Measurements from ENCODE around the gene SLC66A2.
A peak's percentile ranks its signal among the peaks of the same experiment; 100 is the strongest.
"Not testable (repeated sequence)": the region's sequence is repeated elsewhere in the genome, so short reads cannot be mapped to it uniquely, and the experiment has no call there.

SLC66A2 gene

DNA sequence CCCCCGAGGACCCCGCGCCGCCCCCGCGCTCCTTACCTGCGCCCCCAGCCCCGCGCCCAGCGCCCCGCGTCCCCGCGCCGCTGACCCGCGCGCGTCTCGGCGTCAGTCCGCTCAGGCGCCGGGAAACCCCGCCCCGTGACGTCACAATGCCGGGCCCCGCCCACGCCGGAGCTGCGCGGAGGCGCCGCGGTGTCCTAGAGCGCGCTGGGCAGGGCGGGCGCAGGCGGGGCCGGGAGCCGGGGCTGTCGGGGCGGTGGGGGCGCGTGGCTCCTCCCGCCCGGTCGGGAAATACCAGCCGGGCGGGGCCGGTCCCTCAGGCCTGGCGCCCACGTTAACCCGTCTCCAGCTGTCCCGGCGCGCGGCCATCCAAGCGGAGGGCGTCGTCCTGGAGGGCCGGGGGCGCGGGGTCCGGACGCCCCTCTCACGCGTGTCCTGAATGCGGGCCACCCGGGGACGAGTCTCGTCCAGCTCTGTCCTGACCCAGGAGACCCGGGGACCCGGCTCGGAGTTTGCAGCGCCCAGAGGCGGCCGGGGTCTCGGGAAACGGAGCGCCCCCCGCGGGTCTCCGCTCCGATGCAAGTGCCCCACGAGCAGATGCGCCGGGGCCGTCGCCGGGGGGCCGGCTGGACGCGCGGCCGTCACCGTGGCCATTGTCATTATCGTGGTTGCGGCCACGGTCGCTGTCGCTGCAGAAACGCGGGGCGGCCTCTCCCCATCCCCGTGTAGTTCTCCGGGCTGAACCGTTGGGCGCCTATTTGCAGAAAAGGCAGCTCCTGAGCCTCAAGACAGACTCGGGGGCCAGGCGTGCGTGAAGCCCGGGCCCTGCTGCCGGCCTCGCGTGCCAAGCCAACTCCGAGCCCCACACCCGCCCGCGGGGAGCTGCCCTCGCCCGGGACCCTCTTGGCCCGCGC lies at the start of gene SLC66A2:
SLC66A2 (minus strand) TSS at position 109 of the 911 bp plus-strand sequence. CDS start 727 bp downstream, outside the sequence.
- DNase-seq, result peak; percentile 90

DNA sequence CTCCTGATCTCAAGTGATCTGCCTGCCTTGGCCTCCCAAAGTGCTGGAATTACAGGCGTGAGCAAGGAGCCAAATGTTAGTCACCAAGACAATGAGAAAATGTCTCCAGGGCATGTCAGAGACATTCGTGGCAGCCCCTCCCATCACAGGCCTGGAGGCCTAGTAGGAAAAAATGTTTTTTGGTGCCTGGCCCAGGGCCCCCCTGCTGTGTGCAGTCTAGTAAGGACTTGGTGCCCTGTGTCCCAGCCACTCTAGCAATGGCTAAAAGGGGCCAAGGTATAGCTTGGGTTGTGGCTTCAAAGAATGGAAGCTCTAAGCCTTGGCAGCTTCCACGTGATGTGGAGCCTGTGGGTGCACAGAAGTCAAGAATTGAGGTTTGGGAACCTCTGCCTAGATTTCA lies 49.4 kb upstream of the SLC66A2 start:
- no peak for DNase-seq

DNA sequence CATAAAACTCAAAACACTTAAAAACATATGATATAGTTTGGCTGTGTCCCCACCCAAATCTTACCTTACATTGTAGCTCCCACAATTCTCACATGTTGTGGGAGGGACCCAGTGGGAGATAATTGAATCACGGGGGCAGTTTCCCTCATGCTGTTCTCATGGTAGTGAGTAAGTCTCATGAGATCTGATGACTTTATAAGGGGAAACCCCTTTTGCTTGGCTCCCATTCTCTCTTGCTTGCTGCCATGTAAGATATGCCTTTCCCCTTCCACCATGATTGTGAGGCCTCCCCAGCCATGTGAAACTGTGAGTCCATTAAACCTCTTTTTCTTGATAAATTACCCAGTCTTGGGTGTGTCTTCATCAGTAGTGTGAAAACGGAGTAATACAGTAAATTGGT lies 48.2 kb upstream of the SLC66A2 start:
- not testable (repeated sequence) for DNase-seq

DNA sequence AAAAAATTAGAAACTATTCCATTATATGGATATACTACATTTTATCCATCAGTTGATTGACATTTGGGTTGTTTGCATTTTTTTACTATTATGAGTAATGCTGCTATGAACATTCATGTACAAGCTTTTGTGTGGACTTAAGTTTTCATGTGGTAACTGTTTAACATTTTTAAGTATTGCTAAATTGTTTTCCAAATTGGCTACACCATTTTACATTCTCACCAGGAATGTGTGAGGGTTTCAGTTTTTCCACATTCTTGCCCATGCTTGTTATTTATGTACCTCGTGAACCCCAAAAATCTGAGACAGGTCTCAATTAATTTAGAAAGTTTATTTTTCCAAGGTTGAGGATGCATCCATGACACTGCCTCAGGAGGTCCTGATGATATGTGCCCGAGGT lies 40.0 kb upstream of the SLC66A2 start:
- DNase-seq, result no peak

DNA sequence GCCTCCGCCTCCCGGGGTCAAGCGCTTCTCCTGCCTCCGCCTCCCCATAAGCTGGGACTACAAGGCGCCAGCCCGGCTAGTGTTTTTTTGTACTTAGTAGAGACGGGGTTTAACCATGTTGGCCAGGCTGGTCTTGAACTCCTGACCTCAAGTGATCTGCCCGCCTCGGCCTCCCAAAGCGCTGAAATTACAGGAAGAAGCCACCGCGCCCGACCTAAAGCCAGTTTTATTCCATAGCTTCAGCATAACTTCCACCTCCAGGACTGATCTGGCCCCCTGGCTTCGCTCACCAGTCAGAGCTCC lies 37.7 kb upstream of the SLC66A2 start:
- no peak for DNase-seq

DNA sequence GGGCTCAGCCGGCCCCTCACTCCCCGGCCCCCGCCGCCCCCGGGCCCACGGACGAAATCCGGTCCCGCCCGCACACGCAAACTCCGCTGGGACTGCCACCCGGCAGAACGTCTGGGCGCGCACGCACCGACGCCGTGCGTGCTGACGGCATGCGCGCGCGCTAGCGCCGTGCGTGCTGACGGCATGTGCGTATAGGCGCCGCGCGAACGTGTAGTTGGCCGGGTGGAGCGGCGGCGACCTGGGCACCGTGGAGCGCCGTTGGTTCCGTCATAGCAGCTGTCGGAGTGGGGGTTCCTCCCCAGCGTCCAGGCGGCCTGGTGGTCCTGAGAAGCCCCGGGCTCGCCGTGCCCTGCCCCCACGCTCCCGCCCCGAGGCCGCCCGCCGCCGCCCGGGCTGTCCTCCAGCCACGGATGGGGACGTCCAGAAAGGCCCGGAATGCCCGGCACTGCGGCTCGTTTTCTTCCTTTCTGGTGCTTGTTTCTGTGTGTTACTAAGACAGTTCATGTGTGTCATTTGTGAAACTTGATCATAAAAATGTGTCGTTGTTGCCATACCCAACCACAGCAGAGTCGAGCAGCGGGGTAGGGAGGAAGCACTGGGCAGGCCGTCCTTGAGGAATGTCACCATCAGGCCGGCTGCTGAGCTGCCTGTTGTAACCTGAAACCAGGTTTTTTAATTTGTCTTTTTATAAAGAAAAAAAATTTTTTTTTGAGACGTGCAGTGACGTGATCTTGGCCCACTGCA lies 37.2 kb upstream of the SLC66A2 start, which contains the start of gene TXNL4A:
TXNL4A (minus strand) TSS at position 113 of the 744 bp plus-strand sequence. CDS start 171 bp downstream, outside the sequence.
- DNase-seq, result peak; percentile 88

DNA sequence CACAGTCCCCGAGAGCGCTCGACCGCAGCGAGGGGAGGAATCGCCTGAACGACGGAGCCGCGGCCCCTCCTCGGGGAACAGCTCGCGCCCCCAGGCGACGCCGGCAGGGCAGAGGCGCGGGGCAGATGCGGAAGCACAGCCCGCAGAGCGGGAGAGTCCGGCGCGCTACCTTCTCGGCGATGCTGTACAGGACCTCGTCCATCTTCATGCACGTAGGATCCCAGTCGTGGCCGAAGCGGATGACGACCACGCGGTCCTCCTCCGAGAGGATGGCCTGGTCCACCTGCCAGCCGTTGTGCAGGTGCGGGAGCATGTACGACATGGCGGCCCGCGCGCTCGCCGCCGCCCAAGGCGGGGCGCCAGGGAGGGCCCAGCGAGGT lies 36.6 kb upstream of the SLC66A2 start:
- DNase-seq, result peak; percentile 69

DNA sequence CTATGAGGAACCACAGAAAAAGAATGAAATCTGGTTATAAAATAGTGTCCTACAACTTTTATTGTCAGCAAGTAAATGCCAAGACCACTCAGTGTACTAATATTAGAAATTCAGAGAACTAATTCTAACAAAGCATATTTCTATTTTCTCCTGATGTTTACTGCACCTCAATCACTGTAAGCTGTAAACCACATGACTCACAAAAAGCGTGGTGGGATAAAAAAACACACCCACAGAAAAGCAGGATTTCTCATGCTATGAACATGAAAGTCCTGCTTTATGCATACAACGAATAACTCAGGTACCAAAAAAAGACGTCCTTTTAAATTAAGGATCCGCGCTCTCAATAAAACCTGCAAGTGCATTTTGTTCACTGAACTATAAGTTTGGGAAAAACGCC lies 36.1 kb upstream of the SLC66A2 start:
- DNase-seq, result no peak

DNA sequence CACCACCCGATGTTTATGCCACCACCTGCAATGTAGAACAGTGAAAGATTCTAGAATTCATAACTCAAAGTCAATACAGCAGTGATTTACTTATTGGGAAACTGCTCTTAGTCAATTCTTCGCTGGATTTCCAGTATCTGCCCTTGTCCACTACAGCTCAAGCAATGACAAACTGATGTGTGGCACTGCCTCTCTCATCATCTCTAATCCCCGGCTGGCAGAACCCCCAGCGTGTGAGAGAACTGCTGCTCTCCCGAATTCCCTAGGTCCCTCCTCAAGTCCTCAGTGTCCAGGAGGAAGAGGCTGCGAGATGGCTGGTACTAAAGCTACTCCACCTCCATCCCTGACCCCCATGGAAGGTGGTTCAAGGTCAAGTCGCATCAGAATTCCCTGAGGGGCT lies 35.3 kb upstream of the SLC66A2 start:
- DNase-seq, result no peak

DNA sequence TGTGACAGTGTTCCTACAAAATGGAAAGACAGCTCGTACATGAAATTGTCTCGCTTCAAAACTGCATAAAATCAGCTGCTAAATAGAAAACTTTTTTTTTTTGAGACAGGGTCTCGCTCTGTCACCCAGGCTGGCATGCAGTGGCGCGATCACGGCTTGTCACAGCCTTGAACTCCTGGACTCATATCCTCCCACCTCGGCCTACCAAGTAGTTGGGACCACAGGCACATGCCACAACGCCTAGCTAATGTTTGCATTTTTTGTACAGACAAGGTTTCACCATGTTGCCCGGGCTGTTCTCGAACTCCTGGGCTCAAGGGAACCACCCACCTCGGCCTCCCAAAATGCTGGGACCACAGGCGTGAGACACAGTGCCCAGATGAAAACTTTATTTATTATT lies 33.7 kb upstream of the SLC66A2 start:
- no peak for DNase-seq

DNA sequence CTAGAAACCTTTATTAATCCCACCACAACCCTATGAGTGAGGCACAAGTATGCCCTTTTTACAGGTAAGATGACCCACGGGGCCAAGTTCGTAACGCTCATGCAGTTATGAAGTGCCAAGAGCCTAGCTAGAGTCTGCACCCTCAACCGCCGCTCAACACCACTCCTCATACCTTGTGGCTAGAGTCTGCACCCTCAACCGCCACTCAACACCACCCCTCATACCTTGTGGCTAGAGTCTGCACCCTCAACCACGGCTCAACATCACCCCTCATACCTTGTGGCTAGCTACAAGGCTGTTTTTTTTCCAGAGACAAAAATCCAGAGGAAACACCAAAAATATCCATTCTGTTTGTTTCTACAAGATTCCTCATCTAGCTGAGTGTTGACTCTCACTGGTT lies 32.3 kb upstream of the SLC66A2 start:
- no peak for DNase-seq

DNA sequence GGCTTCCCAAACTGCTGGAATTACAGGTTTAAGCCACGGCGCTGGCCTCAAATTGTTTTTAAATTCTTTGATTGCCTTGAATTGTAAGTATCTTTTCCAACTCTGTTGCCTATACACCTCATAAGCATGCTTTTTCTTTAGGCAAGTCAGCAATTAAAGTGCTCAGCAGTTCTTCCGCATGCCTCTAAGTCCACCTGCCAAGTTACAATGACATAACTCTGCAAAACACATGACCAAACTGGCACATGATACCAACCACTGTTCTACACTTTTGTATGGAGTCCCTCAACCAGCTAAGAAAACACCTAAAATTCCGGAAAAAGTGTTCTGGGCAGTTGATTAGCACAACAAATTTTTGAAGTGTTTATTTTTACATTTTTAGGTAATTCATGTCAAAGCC lies 31.8 kb upstream of the SLC66A2 start:
- no peak for DNase-seq

DNA sequence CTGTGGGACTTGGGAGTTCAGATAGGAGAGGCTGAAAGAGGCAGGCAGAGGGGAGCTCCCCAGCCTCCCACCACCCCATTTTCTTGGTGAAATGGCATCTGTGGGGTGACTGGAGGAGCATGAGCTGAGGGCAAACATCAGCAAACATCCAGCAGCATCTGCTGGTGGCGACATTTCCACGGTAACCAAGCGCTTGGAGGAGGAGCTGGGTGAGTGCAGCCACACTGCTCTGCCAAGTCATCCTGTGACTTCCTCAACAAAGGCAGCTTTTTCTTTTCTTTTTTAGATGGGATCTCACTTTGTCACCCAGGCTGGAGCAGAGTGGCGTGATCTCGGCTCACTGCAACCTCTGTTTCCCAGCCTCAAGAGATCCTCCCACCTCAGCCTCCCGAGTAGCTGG lies 31.3 kb upstream of the SLC66A2 start:
- no peak for DNase-seq

DNA sequence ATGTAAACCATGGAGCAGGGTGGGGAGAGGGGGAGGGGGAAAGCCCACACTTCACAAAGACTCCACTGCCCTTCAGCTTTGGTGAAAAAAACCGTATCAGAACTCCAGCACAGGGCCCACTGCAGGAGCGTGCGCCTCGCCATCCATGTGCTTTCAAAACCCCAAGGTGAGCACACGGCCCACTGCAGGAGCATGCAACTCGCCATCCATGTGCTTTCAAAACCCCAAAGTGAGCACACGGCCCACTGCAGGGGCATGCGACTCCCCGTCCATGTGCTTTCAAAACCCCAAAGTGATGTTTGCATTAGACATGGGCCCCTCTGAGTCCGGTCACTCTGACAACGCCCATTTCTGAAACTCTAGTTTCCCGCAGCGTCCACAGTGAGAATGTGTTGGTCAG lies 29.1 kb upstream of the SLC66A2 start:
- DNase-seq, result no peak

DNA sequence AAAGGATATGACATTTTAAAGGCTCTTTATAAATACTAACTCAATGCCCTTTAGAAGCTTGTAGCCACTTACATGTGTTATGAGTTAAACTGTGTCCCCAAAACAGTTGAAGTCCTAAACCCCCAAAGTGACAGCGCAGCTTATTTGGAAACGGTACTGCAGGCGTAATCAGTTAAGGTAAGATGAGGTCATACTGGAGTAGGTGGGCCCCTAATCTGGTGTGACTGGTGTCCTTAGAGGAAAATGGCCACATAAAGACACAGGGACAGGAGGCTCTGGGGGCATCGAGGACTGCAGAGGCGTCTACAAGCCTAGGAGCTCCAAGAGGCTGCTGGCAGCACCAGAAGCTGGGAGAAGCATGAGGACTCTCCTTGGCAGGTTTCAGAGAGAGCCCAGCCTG lies 28.4 kb upstream of the SLC66A2 start:
- DNase-seq, result no peak

DNA sequence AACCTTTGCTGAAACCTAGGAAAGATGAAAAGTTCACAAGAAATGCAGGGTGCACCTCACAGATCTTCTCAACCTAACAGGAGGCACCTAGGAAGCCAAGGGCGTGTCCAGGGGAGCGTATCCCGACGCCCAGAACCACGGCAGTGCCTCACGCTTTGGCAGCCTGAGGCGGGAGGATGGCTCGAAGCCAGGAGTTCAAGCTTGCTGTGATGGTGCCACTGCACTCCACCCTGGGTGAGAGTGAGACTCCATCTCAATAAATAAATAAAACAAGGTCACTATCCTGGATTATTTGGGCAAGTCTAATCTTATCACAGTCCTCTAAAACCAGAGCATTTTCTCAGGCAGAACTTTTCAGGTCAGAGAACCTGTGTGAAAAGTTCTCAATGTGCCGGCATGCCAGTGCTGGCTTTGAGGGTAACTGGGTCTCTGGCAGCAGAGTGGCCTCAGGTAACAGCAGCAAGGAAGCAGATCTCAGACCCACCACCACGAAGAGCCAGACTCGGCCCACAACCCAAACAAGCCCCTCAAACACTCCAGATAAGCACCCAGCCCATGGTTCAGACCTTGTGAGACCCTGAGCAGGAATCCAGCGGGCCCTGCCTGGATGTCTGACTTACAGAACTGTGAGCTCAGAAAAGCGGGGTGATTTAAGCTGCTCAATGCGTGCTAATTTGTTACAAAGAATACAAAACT lies 24.7 kb upstream of the SLC66A2 start:
- no peak for DNase-seq

DNA sequence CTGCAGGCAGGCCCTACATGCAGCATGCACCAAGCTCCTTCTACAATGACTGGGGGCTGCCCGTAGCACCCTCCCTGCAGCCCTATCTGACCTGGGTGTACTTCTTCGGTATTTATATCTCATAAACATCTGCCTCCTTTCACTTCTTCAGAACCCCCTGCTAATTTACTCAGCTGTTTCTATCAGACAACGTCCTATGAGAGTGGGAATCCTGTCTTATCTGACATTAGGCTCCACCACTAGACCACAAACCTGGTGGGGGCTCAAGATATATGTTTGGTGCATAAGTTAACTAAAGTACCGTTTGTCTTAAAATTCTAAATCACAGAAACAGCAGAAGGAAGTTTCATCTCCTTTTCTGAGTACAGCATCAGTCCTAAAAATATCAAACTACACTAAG lies 23.6 kb upstream of the SLC66A2 start:
- DNase-seq, result no peak

DNA sequence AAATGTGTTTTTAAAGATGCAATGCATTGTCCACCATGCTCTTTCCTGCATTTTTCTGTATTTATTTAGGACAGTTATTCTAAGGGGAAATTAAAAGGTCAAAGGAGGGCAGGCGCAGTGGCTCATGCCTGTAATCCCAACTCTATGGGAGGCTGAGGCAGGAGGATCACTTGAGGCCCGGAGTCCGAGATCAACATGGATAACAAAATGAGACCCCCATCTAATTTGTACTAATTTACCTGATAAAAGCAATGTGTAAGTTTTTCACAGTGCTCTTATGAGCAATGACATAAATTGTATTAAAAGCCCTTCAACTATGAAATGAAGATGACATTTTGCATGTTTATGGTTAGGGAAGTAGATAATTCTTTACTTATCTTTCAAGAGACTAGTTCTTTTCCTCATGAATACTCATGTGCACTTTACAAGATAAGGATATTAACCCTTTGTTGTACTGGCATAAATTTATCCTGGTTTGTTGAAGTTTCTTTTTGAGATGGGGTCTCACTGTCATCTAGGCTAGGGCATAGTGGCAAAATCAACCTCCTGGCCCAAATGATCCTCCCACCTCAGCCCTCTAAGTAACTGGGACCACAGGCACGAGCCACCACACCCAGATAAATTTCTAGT lies 22.7 kb upstream of the SLC66A2 start:
- DNase-seq, result no peak

DNA sequence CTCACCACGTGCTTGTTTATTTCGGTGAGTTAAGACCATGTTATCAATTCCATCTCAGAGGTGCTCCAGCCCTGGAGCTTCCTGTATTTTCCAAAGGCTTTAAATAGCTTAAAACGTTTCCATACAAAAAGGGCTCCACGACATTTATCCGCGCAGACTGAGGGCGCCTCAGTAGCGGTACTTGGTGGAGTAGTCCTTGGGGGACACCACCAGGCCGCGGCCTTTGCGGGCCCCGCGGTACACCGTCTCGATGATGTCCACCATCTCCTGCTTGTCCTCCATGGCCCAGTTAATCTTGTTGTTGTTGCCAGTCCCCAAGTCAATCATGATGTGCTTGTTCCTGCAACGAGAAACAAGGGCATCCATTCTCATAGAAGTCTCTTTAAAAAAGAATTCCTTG lies 22.1 kb upstream of the SLC66A2 start:
- DNase-seq, result no peak

DNA sequence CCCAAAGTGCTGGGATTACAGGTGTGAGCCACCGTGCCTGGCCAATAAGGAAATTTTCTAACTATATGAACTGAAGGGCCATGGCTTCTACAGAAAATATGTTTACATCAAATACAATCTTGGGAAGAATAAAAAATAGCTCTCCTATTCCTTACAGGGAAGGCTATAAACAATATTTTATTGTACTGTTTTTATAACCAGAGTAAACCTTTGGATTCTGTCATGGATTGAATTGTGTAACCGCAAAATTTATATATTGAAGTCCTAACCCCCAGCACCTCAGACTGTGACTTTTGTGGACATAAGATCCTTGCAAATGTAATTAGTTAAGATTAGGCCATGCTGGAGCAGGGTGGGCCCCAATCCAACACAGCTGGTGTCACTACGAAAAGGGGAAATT lies 21.3 kb upstream of the SLC66A2 start:
- DNase-seq, result no peak

DNA sequence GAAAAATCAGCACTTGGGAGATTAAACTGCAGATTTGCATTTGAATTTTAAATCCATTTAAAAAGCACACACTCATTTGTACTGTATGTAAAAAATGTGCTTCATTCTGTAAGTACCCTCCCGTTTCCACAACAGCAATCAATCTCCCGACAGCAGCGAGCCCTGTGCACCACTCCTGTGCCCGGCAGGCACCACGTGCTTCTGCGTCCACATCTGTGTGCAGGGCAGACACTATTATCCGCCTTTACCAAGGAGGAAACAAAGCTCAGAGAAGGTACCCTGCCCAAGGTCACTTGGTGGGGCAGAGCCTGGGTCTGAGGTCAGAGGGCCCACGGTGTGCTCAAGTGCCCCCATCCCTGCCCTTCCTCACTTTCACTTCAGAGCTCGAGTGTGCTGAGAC lies 20.5 kb upstream of the SLC66A2 start:
- DNase-seq, result no peak

DNA sequence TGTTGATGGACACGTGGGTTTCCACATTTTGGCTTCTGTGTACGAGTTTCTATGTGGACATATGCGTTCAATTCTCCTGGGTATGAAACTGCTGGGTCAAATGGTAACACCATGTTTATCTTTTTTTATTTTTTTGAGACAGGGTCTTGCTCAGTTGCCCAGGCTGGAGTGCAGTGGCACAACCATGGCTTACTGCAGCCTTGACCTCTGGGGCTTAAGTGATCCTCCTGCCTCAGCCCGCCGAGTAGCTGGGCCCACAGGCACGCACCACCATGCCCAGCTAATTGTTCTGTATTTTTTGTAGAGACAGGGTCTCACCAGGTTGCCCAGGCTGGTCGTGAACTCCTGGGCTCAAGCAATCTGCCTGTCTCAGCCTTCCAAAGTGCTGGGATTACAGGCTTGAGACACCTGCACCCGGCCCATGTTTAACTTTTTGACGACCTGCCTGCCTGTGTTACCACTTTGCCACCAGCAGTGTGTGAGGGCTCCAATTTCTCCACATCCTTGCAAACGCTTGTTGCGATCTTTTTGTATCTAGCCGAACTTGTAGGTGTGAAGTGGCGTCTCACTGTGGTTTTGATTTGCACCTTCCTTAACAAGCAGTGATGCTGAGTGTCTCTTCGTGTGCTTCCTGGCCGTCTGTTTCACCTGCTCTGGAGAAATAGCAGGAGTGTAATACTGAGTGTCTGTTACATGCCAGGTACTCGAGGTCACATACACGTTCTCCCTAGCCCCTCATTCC lies 19.9 kb upstream of the SLC66A2 start:
- DNase-seq, result no peak
